ENCODE measurements around the gene CNPY4.

Gene CNPY4, protein sequence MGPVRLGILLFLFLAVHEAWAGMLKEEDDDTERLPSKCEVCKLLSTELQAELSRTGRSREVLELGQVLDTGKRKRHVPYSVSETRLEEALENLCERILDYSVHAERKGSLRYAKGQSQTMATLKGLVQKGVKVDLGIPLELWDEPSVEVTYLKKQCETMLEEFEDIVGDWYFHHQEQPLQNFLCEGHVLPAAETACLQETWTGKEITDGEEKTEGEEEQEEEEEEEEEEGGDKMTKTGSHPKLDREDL

DNA sequence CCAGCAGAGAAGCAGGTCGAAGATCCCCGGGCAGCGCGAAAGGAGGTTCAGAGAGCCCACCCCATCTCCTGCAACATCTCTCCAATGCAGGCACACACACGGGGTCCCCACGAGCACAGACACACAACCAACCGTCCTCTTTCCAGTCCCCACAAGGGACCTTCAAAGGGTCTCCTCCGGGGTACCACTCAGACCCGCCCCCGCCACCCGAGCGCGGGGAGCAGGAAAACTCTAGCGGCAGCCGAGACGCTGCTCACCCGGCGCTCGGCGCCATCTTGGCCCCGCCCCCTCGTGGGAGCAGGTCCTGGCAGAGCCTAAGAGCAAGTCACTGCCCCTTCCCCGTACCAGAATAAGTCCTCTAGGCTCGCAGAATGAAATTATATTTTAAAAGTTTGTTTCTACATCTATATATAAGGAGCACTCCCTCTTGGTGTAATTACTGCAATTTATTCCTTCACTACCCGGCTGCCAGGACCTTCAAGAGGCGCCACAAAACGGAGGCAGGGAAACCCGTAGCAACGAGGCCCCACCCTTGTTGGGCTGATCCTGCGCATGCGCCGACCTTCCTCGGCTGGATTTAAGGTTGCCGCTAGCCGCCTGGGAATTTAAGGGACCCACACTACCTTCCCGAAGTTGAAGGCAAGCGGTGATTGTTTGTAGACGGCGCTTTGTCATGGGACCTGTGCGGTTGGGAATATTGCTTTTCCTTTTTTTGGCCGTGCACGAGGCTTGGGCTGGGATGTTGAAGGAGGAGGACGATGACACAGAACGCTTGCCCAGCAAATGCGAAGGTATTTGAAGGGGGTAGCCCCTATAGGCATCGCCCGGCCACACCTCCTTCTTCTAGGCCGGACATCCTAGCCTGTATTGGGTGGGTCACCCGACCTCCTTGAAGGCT is at the start of gene CNPY4, which contains the start of gene TAF6:
Gene CNPY4, plus strand, starts transcription at position 563 of the 898 bp plus-strand sequence. Its CDS starts 111 bp downstream, at position 674.
Gene TAF6, minus strand, starts transcription at position 287 of the 898 bp plus-strand sequence. CDS start 5,149 bp downstream, outside the sequence.
- peak; percentile 78 for FAIRE-seq

DNA sequence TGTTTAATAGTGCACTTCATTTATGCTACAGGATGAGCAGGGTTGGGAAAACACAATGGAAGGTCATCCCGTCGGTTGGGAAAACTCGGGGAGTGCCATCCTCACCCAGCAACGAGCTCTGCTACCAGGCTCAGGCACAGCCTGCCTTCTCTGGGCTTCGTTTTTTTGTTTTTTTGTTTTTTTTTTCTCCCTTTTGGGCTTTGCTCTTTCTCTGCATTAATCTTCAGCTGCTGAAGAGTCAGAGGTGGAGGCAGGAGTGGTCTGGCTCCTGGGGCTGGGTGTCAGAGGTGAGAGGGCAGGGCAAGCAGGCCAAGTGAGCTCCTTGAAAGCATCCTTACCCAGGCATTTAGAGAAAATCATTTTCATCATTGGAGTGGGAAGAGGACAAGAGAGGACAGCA is 49.4 kb upstream of the CNPY4 start:
- FAIRE-seq, result no peak

DNA sequence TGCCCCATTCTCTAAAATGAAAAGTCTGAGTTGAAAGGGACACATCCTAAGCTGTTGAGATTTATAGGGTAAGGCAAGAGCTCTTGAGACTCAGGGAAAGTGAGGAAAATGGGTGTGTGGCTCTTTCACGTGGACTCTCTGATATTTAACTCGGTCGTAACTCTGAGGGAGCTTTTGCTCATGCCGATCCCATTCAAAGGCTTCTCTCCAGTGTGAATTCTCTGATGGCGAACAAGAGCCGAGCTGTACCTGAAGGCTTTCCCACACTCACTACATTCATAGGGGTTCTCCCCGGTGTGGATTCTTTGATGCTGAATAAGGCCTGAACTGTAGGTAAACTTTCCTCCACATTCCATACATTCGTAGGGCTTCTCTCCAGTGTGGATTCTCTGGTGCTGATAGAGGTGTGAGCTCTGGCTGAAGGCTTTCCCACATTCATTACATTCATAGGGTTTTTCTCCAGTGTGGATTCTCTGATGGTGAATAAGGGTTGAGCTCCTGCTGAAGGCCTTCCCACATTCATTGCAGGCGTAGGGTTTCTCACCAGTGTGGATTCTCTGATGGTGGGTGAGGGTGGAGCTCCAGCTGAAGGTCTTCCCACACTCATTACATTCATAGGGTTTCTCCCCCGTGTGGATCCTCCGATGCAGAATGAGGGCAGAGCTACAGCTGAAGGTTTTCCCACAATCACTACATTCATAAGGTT is 48.3 kb upstream of the CNPY4 start:
- FAIRE-seq, result no peak

DNA sequence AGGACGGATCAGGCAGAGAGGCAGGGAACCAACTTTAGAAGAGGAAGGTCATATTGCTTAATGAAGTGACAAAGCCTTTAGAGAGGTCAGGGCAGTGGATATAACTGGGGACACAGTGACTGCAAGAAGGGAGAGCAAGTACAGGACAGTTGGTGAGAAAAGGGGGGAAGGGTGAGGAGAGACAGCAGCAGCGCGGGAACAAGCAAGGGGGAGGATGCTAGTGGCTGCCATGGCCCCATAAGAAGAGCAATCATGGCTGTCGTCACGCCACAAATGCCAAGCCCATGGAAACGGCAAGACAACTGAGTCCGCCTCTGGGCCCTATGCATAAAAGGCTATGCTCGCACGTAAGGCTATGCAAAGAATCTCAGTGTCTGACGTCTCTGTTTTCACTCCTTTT is 47.0 kb upstream of the CNPY4 start:
- no peak for FAIRE-seq

DNA sequence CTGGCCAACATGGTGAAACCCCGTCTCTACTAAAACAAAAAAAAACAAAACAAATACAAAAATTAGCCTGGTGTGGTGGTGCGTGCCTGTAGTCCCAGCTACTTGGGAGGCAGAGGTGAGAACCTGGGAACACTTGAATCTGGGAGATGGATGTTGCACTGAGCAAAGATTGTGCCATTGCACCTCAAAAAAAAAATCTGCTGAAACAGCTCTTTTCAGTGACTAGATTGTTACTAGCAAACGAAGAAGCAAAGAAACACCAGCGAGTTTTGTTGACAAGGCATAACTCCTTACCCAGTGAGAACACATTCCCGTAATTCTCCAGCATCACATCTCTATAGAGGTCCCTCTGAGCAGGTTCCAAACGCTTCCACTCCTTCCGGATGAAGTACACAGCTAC is 44.6 kb upstream of the CNPY4 start:
- FAIRE-seq, result no peak

DNA sequence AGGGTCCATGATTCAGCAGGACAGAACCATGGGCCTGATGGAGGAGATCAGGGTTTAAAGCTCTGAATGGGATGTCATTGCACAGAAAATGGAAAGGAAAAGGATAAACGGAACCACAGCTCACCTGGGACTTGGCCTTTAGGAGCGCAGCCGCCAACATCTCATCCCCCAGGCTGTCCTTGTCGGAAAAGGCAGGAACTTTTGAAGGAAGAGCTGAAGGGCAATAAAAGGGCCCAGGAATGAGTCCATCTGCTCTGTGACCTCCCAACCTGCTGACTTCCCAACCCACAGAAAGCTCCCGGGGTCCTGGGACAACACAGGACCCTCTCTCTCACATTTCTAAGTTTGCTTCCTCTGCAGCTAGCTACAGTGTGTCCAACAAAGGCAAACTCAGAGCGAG is 44.0 kb upstream of the CNPY4 start:
- FAIRE-seq, result no peak

DNA sequence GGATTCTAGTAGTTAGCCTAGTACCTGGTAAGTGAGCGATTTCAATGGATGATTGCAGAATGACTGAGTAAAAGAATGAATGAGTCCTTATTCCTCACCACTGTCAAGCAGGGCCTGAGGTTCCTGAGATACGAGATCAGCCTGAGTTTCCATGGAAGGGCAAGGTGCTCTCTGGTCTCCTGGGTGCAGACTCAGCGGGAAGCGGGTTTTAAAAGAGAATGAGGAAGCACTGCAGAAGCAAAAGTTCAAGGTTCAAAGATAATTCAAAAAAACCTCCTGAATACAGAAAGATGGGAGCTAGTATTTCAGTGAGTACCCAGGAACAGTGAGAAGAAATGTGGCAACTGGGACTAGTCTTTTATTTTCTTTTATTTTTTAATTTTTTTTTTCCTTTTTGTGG is 42.2 kb upstream of the CNPY4 start:
- FAIRE-seq, result no peak

DNA sequence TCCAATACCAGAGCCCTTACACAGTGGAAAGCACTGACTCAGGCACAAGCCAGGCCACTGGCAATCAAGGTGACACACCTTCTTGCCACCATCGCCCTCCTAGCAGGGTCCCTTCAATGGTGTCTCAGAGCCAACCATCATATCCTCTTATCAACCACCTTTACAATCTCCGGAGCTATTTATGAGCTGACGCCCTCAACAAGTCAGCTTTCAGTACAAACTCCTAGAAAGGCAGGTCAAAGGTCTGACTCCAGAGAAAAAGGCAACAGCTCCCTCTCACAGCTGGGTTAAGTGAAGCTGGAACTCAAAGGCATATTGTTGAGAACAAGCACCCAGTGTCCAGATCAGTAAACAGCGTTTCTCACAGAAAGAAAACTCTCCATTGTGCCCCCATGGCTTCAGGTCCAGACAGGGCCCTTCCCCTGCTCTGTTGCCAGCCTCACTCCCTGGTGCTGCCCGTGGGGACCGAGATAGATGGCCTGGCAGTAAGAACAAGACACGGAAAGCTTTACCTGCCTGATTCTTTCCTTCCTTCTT is 40.3 kb upstream of the CNPY4 start:
- no peak for FAIRE-seq

DNA sequence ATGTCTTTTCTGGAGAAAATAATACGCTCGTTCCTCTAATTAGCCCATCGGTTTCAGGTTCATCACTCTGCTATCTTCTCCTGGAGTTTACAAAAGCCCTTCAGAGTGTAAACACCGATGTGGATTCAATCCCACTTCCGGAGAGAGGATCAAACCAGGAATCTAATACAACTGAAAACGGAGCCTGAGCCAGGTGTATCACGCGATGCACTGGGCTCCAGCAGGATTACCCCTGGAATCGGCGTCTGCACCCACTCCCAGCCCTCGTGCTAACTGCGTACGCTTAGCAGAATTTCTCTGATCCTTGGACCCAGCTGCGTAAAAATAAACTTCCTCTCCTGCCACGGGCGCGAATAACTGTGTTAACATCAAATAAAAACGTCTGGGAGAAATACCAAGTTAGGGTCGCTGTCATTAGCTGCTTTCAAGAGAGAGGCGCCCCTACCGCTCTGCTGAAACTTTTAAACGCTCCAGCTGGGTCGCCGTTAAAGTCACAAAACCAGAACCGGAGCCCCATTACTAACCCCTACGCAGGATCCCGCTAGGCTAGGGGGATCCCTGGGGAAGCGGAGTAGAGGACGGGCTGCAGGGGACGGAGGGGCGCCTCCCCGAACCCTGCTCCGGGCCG is 38.4 kb upstream of the CNPY4 start:
- no peak for FAIRE-seq

DNA sequence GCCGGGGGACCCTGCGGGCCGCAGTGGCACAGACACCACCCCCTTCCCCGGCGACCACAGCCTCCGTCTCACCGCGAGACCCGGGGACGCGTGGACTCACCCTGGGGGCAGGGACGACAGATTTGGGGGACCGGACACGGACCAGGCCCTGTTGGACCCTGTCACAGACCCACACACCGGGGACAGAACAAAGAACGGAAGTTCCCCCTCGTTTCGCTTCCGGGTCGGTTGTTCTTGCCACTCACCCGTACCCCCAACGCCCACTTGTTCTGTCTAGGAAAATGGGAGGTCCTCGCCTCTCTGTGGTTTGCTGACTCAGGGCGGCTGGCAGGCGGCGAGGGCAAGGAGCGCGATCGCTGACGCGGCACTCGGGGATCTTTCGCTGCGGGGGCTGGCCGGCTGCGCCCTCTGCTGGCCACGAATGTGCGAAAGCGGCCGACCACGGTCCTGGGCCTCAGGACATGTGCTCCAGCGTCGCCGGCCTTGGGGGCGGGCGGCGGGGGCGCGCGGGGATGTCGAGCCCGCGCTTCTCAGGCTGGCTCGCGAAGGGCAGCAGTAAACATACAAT is 37.8 kb upstream of the CNPY4 start, which contains the start of gene ZNF3:
Gene ZNF3, minus strand, starts transcription at position 189 of the 568 bp plus-strand sequence. CDS start 4,366 bp downstream, outside the sequence.
- FAIRE-seq, result peak; percentile 98

DNA sequence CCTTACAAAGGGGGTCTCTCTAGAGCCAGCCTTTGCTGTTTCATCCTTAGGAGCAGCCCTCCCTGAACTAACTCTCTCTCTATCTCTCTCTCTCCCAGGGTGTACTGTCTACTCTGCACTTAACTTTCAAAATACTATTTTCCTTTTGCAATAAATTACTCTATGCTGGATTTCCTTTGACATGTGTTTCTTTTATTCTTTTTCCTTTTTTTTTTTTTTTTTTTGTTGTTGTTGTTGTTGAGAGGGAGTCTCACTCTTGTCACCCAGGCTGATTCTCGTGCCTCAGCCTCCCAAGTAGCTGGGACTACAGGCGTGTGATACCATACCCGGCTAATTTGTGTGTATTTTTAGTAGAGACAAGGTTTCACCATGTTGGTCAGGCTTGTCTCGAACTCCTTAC is 36.5 kb upstream of the CNPY4 start:
- FAIRE-seq, result no peak

DNA sequence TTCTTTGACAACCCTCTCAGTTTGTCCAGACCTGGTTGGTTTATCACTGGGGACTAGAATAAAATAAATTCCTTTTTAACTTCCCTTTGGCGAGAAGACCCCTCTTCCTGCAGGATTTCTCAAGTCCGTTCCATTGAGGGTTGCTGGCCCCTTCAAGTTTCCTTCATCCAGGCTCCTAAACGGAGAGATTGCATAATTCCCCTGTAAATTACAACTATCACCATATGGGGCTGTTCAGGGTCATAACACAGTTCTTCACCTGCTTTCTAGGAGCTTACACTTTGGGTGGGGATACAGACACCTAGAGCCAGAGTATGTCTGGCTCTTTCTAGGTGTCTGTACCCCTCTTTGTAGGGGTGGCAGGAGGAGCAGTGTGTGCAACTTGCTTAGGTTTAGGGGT is 33.9 kb upstream of the CNPY4 start:
- no peak for FAIRE-seq

DNA sequence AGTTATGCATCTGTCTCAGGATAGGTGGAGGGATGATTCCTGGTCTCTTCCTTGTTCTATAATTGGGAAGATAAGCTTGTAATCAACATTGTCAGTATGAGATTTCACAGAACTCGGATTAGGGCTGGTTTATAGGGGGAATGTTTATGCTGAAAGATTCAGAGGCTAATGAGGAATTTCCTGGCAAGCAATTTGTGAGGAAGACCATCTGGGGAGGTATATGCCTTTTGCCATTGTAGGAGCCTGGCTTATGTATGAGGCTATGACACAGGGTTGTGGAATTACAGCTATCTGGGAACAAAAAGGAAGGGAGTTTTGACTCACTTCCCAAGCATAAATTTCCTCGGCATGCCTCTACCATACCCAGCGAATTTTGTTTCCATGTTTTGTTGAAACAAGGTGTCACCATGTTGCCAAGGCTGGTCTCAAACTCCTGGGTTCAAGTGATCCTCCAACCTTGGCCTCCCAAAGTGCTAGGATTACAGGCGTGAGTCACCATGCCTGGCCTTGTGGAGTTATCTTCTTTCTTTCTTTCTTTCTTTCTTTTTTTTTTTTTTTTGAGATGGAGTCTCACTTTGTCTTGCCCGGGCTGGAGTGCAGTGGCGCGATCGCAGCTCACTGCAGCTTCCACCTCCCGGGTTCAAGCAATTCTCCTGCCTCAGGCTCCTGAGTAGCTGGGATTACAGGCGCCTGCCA is 32.2 kb upstream of the CNPY4 start:
- peak; percentile 77 for FAIRE-seq

DNA sequence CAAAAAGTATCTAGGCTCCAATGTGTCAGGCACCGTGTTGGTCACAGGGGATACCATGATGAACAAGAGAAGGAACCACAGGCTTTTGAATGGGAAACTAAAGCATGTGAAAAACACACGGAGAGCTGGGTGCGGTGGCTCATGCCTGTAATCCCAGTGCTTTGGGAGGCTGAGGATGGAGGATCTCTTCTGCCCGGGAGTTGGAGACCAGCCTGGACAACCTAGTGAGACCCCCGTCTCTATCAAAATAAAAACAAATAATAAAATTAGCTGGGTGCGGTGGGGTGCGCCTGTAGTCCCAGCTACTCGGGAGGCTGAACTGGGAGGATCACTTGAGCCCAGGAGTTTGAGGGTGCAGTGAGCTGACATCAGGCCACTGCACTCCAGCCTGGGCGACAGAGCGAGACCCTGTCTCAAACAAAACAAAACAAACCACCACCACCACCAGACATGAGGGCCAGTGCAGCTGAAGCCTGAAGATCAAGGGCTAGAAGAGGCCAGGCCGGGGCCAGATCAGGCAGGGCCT is 31.3 kb upstream of the CNPY4 start:
- FAIRE-seq, result no peak

DNA sequence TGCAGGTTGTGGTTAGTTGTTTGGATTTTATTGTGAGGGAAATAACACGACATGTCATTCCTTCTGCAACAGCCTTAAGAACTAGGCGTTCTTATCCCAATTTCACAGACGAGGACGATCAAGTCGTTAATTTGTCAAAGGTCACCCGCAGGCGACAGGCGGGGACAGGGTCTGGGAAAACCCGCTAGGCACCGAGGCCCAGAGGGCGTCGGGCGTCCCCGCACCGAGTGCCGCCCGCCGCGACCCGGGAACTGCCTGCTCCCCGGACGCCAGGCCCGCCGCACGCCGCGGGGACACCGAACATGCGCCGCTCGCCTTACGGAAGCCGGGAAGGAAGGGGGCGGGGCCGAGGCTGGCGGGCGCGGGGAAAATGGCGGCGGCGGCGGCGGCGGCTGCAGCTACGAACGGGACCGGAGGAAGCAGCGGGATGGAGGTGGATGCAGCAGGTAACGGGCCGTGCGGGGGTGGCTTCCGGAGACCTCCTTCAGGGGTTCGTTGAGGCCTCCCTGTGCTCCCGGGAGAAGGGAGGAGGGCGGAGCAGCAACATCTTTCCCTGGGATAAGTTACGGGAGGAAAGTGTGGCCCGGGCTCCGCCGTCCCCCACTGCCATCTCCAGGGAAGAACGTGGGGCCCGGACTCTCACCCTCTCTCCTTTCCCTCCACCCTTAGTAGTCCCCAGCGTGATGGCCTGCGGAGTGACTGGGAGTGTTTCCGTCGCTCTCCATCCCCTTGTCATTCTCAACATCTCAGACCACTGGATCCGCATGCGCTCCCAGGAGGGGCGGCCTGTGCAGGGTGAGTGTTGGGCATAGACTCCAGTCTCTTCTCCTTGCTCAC is 30.6 kb upstream of the CNPY4 start, which contains the start of gene COPS6:
Gene COPS6, plus strand, starts transcription at position 349 of the 837 bp plus-strand sequence. Its CDS starts 22 bp downstream, at position 371.
- FAIRE-seq, result no peak

DNA sequence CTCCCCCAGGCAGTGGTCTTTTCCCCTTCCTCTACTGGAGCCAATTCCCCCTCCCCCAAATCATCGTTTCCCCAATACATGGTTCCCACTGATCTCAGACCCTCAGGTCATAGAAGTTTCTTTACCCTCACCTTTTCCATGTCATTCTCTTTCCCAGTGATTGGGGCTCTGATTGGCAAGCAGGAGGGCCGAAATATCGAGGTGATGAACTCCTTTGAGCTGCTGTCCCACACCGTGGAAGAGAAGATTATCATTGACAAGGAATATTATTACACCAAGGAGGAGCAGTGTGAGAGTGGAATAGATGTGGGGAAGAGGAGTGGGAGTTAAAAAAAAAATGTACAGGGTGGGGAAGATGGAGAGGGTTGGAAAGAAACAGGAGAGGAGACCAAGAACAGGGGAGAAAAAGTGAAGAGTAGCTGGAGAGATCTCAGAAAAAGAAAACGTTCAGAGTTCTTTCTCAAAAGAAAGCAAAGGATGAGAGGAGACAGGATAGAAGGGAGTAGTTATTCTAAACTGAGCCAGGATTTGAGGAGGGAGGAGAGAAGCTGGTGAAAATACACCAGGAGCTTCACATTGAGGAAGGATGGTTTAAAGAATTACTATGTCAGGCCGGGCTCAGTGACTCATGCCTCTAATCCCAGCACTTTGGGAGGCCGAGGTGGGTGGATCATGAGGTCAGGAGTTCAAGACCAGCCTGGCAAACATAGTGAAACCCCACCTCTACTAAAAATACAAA is 29.8 kb upstream of the CNPY4 start:
- no peak for FAIRE-seq

DNA sequence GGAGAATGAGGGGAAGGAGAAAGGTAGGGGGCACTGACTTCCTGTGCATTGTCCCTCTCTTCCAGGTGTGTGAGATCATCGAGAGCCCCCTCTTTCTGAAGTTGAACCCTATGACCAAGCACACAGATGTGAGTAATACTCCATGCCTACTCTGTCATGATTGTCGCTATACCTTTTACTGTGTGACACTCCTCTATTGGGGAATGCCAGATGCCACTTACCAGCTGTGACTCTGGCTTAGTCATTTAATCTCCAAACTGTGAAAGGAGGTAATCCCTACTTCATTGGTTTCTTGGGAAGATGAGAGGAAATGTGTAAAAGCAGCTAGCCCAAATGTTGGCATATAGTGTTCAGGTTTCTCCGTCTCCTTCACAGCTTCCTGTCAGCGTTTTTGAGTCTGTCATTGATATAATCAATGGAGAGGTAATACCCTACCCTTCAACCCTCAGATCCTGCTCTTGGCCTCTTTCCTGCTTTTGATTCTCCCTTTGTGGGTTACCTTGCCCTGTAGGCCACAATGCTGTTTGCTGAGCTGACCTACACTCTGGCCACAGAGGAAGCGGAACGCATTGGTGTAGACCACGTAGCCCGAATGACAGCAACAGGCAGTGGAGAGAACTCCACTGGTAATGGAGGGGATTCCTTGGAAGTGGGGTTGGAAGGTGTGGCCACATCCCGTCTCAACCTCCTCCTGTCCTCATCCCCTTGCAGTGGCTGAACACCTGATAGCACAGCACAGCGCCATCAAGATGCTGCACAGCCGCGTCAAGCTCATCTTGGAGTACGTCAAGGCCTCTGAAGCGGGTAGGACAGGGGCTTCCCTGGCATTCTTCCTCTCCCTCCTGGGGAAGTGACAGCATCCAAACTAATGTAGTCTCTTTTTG is 28.7 kb upstream of the CNPY4 start:
- FAIRE-seq, result no peak

Measured in A204.1 (cell line).